Activated CD4-positive, alpha-beta T cell treated with anti-CD3 and anti-CD28 coated beads, Interleukin-2, amount 50 U/mL, for 48 hours (primary cell): ENCODE results near the gene NDUFAF4.
A peak's percentile ranks its signal among the peaks of the same experiment; 100 is the strongest.

Source experiments
- DNase-seq, 2 experiments: peaks; one replicate each; pipeline ENCODE4 v3.0.0-alpha.2; 2020

Gene NDUFAF4

DNA sequence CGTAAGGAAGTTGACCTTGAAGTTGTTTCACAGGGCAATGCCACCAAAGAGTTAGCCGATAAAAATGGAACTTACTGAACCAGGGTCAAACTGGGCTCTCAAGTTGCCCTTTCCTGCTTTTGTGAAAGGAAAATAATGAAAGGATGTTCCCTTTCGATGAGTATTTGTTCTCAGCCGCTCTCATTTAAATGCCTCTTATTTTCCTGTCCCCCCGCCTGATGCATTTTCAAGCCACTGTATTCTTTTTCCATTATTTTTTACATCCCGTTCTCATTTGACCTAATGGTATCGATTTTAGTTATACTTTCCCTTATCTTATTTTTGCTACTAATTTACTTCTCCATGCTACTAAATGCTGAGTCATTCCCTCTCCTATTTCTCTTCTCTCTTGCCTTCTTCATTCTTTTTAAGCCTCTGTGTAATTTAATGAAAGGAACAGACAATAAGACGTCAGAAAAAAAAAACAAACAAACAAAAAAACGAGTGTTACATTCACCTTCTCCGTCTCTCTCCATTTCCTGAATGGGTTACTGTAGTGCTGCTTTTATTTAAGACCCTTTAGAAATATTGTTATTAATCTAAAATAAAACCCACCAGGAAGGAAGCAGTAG is 655 bp upstream of the NDUFAF4 start:
- DNase-seq = no peak

DNA sequence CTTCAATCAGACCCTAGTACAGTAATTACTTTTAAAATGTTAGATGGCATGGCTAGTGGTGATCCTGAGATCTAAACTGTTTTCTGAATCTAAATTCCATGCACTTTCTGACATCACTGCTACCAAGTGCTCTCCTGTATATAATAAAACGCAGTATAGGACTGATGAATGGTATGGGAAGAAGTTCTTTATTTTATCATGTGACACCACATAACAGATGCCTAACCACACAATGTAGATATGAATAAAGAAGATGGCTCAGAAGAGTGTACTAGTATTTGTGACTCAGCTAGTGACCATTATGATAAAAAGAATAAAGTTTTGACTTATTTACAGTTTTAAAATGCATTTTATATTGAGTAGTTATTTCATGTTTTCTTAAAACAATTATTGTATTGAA is 8.5 kb downstream of the NDUFAF4 start:
- no peak for DNase-seq

DNA sequence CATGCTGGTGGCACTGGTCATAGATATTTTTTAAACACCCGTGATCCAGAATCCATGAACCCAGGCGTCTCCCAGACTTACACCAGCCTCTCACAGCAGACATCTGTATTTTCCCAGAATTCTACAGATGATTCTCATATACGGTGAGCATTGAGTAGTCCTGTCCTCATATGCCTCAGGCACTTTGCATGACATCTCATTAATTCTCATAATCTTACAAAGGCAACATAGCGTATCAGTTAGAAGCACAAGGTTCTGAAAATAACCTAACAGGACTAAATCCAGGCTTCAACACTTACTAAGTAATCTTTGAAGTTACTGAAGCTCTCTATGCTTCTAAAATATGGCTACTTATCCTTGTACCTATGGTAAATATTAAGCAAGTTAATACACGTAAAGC is 8.9 kb downstream of the NDUFAF4 start:
- no peak for DNase-seq

DNA sequence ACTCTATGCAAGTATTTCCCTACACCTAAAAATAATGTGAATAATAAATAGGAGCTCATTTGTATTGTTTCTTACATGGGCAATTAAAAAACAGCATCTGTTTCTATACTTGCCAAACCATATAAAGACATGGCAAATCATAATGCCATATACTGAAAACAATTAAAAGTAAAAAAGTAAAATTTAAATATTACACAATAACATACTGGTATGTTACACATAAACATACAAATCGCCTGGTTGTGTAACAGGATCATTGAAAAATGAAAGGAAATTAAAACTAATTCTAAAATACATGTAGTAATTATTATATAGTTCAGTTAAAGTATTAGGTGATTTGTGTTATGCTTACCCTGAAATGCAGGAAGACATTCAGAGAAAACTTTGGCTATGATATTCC is 11.2 kb downstream of the NDUFAF4 start:
- no peak for DNase-seq

DNA sequence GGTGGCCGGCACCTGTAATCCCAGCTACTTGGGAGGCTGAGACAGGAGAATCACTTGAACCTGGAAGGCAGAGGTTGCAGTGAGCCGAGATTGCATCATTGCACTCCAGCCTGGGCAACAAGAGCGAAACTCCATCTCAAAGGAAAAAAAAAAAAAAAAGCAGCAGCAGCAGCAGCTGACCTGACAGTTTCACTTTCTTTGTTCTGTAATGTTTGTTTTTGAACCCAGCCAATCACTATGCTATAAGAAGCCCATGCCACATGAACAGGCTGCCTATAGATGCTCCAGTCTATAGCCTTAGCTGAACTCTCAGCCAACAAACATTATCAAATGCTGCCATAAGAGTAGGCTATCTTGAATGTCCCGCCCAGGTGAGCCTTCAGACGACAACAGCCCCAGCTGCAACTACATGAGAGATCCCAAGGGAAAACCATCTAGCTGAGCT is 12.5 kb downstream of the NDUFAF4 start:
- DNase-seq = peak in 1 of 2 experiments; percentile 3

DNA sequence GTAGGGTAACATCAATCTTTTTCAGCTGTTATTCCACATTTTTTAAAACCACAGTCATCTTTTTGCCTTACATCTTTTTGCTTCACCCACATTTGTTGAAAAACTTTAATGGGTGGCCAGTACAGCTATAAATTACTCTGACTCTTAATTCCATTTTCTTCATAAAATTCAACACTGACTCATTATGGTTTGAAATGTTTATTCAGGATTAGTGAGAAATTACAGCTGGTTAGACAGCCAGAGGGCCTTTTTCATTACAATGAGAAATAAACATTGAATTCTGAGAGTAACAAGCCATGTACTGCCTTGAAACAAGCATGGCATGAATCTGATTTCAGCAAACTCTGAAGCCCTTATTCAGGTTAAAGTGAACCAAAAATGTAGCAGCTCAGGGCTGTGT is 19.5 kb downstream of the NDUFAF4 start:
- no peak for DNase-seq

DNA sequence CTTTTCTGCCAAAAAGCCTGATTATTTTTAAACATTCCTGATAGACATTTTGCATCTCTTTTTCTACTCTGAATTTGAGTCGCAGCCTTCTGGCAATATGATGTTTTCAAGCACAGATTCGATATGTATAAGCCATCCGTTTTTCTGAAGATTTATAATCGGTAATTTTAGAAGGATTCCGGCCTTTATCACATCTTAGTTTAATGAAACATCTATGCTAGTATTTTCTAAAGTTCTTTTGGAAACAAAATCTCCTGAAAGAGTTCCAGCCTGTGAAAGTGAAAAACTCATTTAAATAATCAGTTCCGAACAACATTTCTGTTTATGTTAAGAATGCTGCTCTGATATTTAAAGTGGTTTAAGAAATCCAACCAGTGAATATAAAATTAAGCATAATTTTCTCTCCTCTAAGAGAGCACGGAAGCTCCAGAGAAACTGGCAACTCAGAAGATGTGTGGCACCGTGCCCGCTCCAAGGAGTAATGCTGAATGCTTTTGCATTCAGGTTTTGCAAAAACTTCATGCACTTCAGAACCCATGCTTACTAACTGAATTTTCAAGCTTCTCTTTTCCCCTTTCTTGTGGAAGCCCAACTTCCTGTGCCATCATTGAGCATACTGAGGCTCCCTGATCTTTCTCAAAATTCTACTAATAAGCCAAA is 20.7 kb downstream of the NDUFAF4 start:
- DNase-seq = no peak

DNA sequence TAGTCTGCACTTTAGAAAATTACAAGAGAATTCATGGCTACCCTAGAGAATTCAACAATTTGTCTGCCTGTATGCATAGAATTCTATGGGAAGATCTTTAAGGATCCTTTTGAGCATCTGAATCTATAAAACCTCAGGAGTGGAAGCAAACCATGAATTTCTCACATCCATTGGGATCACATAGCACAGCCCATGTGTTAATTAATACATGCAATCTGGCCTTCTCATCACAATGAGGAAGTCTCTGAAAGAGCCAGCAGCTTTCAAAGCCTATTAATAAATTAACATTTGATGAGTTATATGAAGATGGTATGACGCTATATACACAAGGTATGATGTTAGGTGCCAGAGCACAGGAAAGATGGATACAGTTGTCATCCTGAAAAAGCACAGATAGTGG is 24.7 kb downstream of the NDUFAF4 start:
- no peak for DNase-seq

DNA sequence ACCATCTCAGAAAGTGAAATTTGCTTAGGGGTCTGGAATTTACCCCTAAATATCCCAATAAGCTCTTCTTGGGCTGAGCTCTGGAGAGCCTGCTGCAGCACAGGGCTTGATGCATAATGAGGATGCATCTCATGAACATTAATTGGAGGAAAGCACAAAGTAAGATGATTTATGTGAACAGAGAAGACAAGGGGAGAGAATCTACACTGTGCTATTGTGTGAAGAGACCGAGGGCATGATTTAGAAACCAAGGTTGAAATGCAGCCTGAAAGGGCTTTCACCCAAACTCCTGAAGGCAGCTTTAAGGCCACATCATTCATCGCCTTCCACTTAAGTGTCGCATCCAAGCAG is 32.7 kb downstream of the NDUFAF4 start:
- DNase-seq = no peak

DNA sequence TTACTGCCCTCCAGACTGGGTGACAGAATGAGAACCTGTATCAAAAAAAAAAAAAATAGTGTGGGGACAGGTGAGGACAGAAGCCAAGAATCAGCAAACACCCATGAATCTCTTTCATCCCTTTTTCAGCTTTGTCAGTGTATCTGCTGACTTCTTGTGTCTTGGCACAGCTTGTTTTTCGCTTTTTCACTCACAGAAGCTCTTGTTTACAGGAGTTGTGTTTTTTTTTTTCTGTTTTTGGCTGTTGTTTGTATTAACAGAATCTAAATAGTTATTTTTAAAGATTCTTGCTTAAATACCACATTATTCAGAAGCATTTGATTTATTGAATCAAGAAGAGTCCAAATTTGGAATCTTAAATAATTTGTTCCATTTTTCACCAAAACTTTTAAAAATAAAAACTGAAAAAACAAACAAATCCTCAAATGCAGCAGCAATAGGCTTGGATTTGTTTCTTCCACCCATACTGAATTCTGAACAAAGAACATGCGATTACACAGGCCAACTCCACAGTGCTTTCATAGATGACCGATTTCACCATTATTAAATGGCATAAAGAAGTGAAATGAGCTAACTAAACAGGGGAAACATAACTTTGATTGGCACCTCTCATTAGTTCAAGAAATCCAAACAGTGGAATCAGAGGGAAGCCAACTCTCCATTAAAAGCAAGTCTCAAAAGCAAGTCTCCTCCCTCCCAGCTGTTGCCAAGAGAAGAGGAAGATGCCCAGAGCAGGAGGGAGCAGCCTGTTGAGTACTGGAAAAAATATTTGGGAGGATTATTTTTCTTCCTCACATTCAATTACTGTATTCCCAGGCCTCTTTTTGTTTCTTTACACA is 33.3 kb downstream of the NDUFAF4 start:
- no peak for DNase-seq

DNA sequence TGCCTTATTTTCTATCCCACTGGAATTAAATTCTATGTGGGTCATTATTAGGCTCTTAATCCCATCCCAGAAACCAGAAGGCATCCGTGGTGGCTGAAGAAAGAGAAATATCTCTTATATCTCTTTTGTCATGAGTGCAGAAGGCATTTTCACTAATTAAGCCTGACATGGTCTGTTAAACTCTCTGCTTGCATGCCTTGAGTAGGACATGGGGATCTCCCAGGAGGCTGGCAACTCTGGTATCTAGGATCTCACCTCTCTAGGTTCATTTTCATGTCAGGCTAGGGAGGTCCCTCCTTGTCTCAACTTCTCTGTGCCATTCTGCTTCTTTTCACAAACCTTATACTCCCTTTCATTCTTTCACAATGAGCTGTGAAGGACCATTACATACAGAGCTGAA is 35.1 kb downstream of the NDUFAF4 start:
- no peak for DNase-seq

DNA sequence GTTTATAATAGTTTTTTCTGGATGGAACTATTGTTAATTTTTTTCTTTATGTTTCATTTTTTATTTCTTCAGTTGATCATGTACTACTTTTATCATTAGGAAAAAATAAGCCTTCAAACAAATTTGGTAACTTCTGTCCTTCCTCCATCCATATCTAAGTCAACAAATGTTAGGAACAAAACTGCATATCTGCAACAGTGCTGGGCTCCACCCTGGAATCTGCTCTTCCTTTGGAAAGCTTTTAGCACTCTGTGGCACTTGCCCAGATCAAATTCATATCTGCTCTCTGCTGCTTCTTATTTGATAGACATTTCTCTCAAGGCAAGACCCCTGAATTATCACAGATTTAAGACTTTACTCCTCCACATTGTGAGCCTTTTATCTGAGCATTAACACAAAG is 36.1 kb downstream of the NDUFAF4 start:
- DNase-seq = no peak

DNA sequence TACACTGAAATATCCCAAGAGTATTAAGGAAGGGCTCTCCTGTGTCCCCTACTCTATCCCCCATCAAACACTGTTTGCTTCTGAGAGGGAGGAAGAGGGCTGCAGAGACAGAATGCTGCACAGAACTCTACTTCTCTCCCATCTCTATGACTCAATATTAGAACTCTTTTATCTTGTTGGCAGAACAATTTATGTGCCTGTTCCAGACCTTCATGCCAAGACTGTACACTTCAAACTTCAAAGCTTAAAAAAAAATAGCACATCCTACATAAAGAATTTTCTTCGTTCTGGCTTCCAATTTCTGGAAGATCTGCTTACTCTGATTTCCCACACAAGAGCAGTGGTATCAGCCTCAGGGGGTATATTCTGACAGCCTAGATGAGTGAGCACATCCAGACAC is 40.8 kb downstream of the NDUFAF4 start:
- no peak for DNase-seq

DNA sequence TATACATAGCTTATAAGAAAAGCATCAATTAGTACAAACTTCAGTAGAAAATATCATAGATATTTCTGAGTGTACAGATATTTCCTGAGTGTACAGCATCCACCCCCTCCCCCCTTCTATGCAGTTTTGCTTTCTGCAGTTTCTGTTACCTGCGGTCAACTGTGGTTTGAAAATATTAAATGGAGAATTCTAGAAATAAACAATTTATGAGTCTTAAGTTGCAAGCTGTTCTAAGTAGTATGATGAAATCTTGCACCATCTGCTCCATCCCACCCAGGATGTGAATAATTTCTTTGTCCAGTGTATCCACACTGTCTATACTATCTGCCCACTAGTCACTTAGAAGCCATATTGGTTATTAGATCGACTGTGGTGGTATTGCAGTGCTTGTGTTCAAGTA is 44.6 kb downstream of the NDUFAF4 start:
- no peak for DNase-seq

DNA sequence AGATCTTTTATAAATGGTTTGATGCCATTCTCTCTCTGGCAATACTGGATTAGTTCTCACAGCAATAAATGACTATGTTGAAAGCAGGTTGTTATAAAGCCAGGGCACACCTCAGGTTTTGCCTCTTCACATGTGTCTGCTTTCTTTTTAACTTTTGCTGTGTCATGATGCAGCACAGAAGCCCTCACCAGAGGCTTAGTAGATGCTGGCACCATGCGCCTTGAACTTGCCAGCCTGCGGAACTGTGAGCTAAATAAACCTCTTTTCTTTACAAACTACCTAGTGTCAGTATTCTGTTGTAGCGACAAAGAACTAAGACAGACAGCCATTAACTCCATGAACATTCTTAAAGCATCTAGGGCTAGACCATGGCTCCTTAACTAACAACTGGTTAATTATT is 45.1 kb downstream of the NDUFAF4 start:
- no peak for DNase-seq

DNA sequence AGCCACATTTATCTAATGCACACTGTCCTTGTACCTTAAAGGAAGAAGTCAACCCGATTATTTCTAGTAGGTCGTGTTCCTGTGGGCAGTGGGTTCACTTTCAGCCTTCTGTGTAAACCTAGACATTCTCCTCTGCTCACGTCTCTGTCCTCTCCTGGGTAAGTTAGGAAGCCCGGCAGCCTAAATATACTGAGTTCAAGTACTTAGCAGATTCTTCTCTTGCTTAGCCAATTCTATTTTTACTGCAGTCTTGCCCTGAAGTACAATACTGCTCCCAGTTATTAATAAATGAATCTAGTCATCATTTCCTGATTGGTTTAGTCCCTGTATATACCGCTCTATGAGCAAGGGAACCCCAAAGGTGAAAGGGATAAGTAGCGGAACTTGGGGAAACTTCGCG is 45.8 kb downstream of the NDUFAF4 start:
- DNase-seq = no peak

DNA sequence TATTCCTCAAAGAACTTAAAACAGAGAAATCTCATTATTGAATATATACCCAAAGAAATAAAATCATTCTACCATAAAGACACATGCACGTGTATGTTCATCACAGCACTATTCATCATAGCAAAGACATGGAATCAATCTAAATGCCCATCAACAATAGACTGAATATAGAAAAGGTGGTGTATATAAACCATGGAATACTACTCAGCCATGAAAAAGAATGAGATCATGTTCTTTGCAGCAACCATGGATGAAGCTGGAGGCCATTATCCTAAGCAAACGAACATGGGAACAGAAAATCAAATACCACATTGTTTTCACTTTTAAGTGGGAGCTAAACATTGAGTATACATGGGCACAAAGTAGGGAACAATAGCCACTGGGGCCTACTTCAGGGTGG is 48.1 kb downstream of the NDUFAF4 start:
- DNase-seq = no peak

DNA sequence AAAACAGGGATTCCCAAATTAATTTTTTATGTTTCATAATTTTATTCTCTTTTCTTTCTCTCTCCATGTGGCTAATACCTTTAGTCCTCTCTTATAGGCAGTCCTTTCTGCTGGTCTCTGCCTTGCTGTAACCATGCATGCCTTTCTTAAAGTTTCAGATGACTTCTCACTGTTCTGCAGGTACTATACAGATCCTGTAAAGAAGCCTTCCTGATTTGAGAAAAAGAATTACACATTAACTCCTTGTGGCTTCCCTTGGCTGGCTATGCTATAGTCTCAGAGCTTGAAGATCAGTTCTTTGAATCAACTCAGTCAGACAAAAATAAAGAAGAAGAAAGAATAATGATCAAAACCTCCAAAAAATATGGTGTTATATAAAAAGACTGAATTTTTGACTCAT is 53.2 kb downstream of the NDUFAF4 start:
- no peak for DNase-seq

DNA sequence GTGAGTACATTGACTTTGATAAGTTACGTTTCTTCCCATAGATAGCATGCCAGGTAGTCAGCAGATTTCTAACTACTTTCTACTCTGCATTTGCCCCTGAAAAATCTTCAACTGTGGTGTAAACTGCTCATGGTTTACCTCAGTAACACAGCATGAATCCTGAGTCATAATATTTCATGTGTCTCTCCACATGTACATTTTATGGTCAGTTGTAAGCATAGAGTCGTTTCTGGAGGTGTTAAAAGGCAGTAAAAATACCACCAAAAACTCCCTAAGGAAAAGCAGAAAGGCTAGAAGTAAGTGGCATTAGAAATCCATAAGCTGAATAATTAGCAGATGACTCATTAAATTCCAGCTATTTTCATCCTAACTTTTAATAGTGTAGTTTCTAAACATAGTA is 56.3 kb downstream of the NDUFAF4 start:
- no peak for DNase-seq
